Uterus (tissue), 2 donors: Measurements from ENCODE around the gene LRRC72.

Source experiments
- POLR2A ChIP-seq, 2 donors: fragments of 450-650 bp; IDR thresholded peaks; one replicate each; pipeline ENCODE4 v1.6.1; 2016; ENCODE audit warnings: antibody characterized with exemption in 2 of 2, mild to moderate bottlenecking in 1 of 2, moderate library complexity in 1 of 2
- TF ChIP-seq, protein P1 (sequence below), 4 experiments: fragments of 200-600 bp in 2 of 4; fragments of 450-650 bp in 2 of 4; sonication (generic) in 2 of 4; IDR thresholded peaks; one replicate each; pipeline ENCODE4 v1.5.1; 2016 to 2019; ENCODE audit warnings: antibody characterized with exemption in 4 of 4, mild to moderate bottlenecking in 2 of 4, moderate library complexity in 1 of 4

DNA sequence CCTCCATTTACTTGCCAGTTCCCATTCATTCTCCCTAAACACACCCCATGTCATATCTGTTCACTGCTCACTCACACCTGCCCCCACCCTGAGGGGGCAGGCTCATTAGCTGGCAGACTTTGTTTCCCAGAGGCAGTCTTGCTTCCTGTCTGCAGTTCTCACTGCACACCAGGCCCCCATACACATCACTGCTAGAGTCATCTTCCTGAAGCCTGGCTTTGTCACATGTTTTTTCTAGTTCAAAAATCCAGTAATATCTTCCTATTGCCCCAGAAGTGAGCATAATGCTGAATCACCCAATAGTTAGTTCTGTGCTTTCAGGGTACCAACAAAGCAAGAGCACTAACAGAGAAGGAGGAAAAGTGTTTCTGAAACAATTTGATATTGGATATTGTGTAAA, 1.9 kb downstream of the LRRC72 start:
- TF ChIP-seq, protein P1, sequence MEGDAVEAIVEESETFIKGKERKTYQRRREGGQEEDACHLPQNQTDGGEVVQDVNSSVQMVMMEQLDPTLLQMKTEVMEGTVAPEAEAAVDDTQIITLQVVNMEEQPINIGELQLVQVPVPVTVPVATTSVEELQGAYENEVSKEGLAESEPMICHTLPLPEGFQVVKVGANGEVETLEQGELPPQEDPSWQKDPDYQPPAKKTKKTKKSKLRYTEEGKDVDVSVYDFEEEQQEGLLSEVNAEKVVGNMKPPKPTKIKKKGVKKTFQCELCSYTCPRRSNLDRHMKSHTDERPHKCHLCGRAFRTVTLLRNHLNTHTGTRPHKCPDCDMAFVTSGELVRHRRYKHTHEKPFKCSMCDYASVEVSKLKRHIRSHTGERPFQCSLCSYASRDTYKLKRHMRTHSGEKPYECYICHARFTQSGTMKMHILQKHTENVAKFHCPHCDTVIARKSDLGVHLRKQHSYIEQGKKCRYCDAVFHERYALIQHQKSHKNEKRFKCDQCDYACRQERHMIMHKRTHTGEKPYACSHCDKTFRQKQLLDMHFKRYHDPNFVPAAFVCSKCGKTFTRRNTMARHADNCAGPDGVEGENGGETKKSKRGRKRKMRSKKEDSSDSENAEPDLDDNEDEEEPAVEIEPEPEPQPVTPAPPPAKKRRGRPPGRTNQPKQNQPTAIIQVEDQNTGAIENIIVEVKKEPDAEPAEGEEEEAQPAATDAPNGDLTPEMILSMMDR (IDR thresholded peaks at IDR 0.05): no peak
- TF ChIP-seq POLR2A (IDR thresholded peaks at IDR 0.05): no peak
